Endodermal cell (in vitro differentiated cells): ENCODE data around the gene TBXAS1. TPM values are rescaled to one million over a fixed set of nuclear protein-coding genes. Genes with fewer than 3 reads are reported as not detected.

Experiments
- DNase-seq: peaks from one replicate; pipeline ENCODE4 v3.0.0-alpha.2; 2017
- H3K27ac ChIP-seq: 2 replicates; pipeline ENCODE4 v1.5.1; 2013; ENCODE audit warnings: mild to moderate bottlenecking, low read depth, low read length, moderate library complexity
- H3K27me3 ChIP-seq: 2 replicates; pipeline ENCODE4 v1.6.1; 2013; ENCODE audit warnings: mild to moderate bottlenecking, low read length, moderate library complexity; ENCODE audit not compliant: insufficient read depth, control insufficient read depth, poor library complexity, severe bottlenecking
- H3K36me3 ChIP-seq: 2 replicates; pipeline ENCODE4 v1.7.0; 2013; ENCODE audit warnings: mild to moderate bottlenecking, low read length, moderate library complexity; ENCODE audit not compliant: control insufficient read depth, insufficient read depth
- H3K4me1 ChIP-seq: one replicate; pipeline ENCODE4 v1.7.0; 2013; ENCODE audit warnings: low read length; ENCODE audit not compliant: control insufficient read depth, insufficient read depth
- H3K4me3 ChIP-seq: 2 replicates; pipeline ENCODE4 v1.5.1; 2013; ENCODE audit warnings: mild to moderate bottlenecking, low read length, moderate library complexity
- H3K9ac ChIP-seq: 2 replicates; pipeline ENCODE4 v1.6.1; 2013; ENCODE audit warnings: mild to moderate bottlenecking, low read length, moderate library complexity; ENCODE audit not compliant: poor library complexity, severe bottlenecking; ENCODE audit errors: extremely low read depth
- H3K9me3 ChIP-seq: 2 replicates; pipeline ENCODE4 v1.6.1; 2013; ENCODE audit warnings: mild to moderate bottlenecking, low read length, moderate library complexity; ENCODE audit not compliant: control insufficient read depth
- H3K27ac Mint-ChIP-seq: 2 replicates; pipeline ENCODE4 v1.8.0; 2020; ENCODE audit warnings: mixed read lengths
- H3K27me3 Mint-ChIP-seq: 2 replicates; pipeline ENCODE4 v1.8.0; 2021; ENCODE audit warnings: mild to moderate bottlenecking, mixed read lengths; ENCODE audit not compliant: insufficient read depth
- H3K36me3 Mint-ChIP-seq: 2 replicates; pipeline ENCODE4 v1.8.0; 2020; ENCODE audit warnings: low read depth, mixed read lengths
- H3K4me1 Mint-ChIP-seq: 2 replicates; pipeline ENCODE4 v1.8.0; 2020; ENCODE audit warnings: mixed read lengths
- H3K4me3 Mint-ChIP-seq: 2 replicates; pipeline ENCODE4 v1.8.0; 2020; ENCODE audit warnings: mild to moderate bottlenecking, moderate library complexity, mixed read lengths
- H3K9me3 Mint-ChIP-seq: 2 replicates; pipeline ENCODE4 v1.8.0; 2020; ENCODE audit warnings: mild to moderate bottlenecking, mixed read lengths
- CTCF ChIP-seq: fragments of 200-600 bp; sonication (generic); conservative IDR thresholded peaks from 2 replicates; pipeline ENCODE4 v1.5.0; 2021; ENCODE audit warnings: antibody characterized with exemption, mild to moderate bottlenecking
- WGBS, 2 experiments: methylation state at CpG; one replicate each; pipeline versions ENCODE4 v1.1.5 to v1.1.7; 2013; ENCODE audit warnings: missing lambda C conversion rate in 2 of 2, mixed read lengths in 1 of 2; ENCODE audit not compliant: insufficient coverage in 1 of 2, insufficient read length in 1 of 2; 5-methylcytosine and 5-hydroxymethylcytosine counted together
- total RNA-seq, 2 donors: library from RNA; stranded (reverse); fragmentation: NEBNext Ultra II Directional in 1 of 2; extraction: Animal tissue kit (Norgen Biotek cat#: 25700) in 1 of 2; gene quantifications; 2 replicates in 1 of 2; 3 replicates in 1 of 2; pipeline ENCODE4 v1.2.1, GENCODE V29; 2021

TBXAS1 gene
- total RNA-seq, 2 donors from 2014 or later: 7.6 to 13.5 TPM

GRCh38 chr7:139906879-139907278 lies 77.8 kb downstream of the TBXAS1 start:
- H3K36me3 ChIP-seq: no peaks in the 10 kb centered on the region
- no peak overlapping the region for H3K27ac Mint-ChIP-seq
- H3K36me3 Mint-ChIP-seq: no peaks in the 10 kb centered on the region
- H3K27me3 Mint-ChIP-seq: peaks cover 7% of the 10 kb centered on the region
- TF ChIP-seq CTCF: no peak
- H3K4me3 Mint-ChIP-seq: no peak overlapping the region
- H3K9ac ChIP-seq: no peak overlapping the region
- H3K4me1 Mint-ChIP-seq: no peaks in the 10 kb centered on the region
- no peak for DNase-seq
- H3K4me3 ChIP-seq: no peak overlapping the region
- H3K9me3 Mint-ChIP-seq: peaks cover 24% of the 10 kb centered on the region
- H3K4me1 ChIP-seq: no peaks in the 10 kb centered on the region
- no peaks in the 10 kb centered on the region for H3K27me3 ChIP-seq
- no peaks in the 10 kb centered on the region for H3K9me3 ChIP-seq
- H3K27ac ChIP-seq: no peak overlapping the region

DNA sequence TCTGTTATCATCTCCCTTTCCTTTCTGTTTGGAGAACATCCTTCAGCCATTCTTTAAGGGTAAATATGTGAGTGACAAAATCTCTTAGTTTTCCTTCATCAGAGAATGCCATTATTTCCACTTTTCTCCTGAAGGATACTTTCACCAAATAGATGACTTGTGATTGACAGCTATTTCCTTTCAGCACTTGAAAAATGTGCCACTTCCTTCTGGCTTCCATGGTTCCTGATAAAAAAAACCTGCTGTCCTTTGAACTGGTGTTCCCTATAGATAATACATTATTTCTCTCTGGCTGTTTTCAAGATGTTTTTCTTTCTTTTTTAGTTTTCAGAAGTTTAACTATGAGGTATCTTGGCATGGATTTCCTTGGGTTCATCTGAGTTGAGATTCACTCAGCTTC lies 79.7 kb downstream of the TBXAS1 start:
- DNase-seq: no peak
- no peaks in the 10 kb centered on the region for H3K27me3 ChIP-seq
- H3K4me3 Mint-ChIP-seq: no peak overlapping the region
- no peak overlapping the region for H3K27ac ChIP-seq
- no peaks in the 10 kb centered on the region for H3K9me3 ChIP-seq
- H3K9ac ChIP-seq: no peak overlapping the region
- H3K9me3 Mint-ChIP-seq: peaks cover 9% of the 10 kb centered on the region
- H3K27ac Mint-ChIP-seq: no peak overlapping the region
- H3K4me1 Mint-ChIP-seq: no peaks in the 10 kb centered on the region
- no peaks in the 10 kb centered on the region for H3K36me3 Mint-ChIP-seq
- H3K4me3 ChIP-seq: no peak overlapping the region
- no peak for TF ChIP-seq CTCF
- peaks cover 7% of the 10 kb centered on the region for H3K27me3 Mint-ChIP-seq
- no peaks in the 10 kb centered on the region for H3K4me1 ChIP-seq
- H3K36me3 ChIP-seq: no peaks in the 10 kb centered on the region

DNA sequence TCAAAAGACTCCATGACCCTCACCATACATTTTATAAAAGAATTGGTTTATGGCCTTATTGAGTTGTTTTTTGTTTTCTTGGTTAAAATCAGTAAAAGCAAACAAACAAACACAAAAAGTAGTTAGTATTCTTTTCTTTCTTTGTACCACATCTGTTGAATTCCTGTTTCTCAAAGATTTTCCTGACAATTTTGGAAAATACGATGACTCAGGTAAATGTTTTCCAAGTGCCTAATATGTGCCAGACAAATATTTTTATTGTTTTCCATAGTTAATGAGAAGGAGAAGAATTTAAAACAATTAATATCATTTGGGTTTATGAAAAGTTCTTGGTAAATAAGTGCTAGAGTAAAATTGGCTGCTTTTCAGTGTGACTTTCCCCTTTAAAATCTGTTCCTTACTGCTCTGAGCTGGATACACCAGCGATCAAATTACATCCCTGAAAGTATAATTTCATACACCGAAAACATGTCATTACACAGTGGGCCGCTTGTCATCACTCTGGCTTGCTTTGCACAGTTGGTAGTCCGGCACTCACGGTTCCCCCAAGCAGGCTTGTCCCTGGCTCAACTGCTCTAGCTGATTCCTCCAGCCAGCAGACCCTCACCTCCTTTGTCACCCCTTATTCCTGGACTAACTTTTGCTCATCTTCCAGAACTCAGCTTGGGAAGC lies 80.5 kb downstream of the TBXAS1 start:
- H3K36me3 ChIP-seq: no peaks in the 10 kb centered on the region
- H3K27ac ChIP-seq: no peak overlapping the region
- no peak overlapping the region for H3K4me3 Mint-ChIP-seq
- no peaks in the 10 kb centered on the region for H3K36me3 Mint-ChIP-seq
- no peak for DNase-seq
- H3K4me3 ChIP-seq: no peak overlapping the region
- H3K9ac ChIP-seq: no peak overlapping the region
- TF ChIP-seq CTCF: no peak
- H3K9me3 ChIP-seq: no peaks in the 10 kb centered on the region
- no peaks in the 10 kb centered on the region for H3K4me1 Mint-ChIP-seq
- 86 to 93% methylated on average over 5 to 6 of the region's 6 CpGs for WGBS, 2 experiments
- no peak overlapping the region for H3K27ac Mint-ChIP-seq
- peaks cover 9% of the 10 kb centered on the region for H3K9me3 Mint-ChIP-seq
- peaks cover 6% of the 10 kb centered on the region for H3K27me3 Mint-ChIP-seq
- H3K4me1 ChIP-seq: no peaks in the 10 kb centered on the region
- H3K27me3 ChIP-seq: no peaks in the 10 kb centered on the region
